Erythroblast (primary cell): ENCODE measurements around the gene TMEM131L.
"Not testable (repeated sequence)": the region's sequence is repeated elsewhere in the genome, so short reads cannot be mapped to it uniquely, and the experiment has no call there.

Experiments
- DNase-seq, 2 experiments: peaks; one replicate each; lab custom pipeline; 2025; lab: John Stamatoyannopoulos, UW
- GATA1 ChIP-seq: IDR thresholded peaks from 2 replicates; pipeline ENCODE4 v1.6.1; 2011; ENCODE audit warnings: low read depth, mild to moderate bottlenecking, control low read depth, low read length, moderate library complexity
- POLR2A ChIP-seq: IDR thresholded peaks from 2 replicates; pipeline ENCODE4 v1.6.1; 2011; ENCODE audit warnings: mild to moderate bottlenecking, low read length

The TMEM131L gene

DNA sequence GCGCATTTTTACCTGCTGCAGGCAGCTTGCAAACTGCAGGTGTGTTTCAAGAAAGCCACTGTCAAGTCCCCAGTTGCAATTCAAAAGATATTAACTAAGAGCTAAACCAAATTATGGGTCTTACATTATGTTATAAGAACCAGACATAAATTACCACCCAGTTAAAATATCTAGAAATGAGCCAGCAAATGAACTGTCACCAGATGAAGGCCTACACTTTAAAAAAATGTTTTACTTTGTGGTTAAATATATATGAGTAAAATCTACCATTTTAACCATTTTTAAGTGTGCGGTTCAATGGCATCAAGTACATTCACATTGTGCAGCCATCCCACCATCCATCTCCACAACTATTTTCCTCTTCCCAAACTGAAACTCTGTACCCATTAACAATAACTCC is 32.0 kb upstream of the TMEM131L start:
- no peak for DNase-seq
- TF ChIP-seq POLR2A (no peak), GATA1 (no peak)

DNA sequence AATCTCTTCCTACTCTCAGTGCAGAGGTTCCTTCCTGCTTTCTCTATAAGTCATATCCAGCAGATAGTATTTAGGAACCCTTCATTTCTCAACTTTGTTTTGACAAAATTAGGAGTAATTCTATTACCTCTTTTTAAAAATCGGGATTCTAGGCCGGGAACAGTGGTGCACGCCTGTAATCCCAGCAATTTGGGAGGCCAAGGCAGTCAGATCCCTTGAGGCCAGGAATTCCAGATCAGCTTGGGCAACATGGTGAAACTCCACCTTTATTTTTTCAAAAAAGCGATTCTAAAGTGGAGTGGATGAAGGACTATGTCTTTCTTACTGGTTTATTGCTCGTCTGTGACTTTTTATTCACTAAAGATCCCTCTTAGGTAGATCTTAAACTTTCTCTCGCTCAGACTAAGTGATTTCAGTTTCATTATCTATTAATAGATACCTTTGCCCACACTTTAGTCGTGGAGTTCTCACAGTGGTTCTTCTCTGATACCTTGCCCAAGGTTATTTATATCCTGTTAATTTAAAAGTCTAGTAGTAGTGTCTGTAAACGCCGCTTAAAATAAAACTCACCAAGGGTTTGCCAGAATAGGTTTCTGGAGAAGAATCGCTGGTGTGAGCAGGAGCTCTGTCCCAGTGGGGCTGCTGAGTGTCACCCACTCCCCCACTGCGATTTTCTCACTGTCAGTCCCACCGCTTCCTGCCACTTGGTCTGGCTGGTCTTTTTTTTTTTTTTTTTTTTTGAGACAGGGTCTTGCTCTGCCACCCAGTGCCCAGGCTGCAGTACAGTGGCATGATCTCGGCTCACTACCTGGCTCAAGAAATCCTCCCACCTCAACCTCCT is 27.0 kb upstream of the TMEM131L start:
- TF ChIP-seq POLR2A, result no peak
- TF ChIP-seq GATA1, result no peak
- DNase-seq, result no peak

DNA sequence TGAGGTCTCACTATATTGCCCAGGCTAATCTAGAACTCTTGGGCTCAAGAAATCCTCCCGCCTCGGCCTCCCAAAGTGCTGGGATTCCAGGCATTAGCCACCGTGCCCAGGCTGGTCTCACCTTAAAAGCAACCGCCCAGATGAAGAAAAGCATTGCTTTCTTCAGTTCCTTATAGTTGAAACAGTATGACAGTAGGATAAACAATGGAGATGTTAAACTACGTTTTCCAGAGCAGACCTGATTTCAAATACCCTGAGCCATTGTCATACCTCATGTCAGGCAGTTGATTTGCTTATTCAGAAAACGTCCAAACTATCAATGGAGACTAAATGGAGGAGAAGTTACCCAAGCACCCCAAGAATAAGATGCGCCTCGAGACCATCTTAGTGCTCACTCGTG is 26.3 kb upstream of the TMEM131L start:
- no peak for DNase-seq
- TF ChIP-seq POLR2A, result no peak
- no peak for TF ChIP-seq GATA1

DNA sequence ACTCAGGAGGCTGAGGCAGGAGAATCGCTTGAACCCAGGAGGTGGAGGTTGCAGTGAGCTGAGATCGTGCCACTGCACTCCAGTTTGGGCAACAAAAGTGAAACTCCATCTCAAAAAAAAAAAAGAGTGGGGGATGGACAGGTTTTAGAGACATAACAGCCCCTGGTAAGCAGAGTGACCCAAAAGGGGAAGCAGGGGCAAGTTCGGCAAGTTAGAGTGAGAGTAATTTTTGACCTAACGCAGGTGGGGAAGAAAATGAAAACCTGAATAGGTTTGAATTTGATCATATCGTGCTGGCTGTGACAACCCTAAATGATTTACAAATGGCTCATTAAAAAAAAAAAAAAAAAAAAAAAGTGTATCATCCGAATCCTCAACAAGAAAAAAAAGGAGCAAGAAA is 25.7 kb upstream of the TMEM131L start:
- no peak for TF ChIP-seq GATA1
- no peak for TF ChIP-seq POLR2A
- DNase-seq, result no peak

DNA sequence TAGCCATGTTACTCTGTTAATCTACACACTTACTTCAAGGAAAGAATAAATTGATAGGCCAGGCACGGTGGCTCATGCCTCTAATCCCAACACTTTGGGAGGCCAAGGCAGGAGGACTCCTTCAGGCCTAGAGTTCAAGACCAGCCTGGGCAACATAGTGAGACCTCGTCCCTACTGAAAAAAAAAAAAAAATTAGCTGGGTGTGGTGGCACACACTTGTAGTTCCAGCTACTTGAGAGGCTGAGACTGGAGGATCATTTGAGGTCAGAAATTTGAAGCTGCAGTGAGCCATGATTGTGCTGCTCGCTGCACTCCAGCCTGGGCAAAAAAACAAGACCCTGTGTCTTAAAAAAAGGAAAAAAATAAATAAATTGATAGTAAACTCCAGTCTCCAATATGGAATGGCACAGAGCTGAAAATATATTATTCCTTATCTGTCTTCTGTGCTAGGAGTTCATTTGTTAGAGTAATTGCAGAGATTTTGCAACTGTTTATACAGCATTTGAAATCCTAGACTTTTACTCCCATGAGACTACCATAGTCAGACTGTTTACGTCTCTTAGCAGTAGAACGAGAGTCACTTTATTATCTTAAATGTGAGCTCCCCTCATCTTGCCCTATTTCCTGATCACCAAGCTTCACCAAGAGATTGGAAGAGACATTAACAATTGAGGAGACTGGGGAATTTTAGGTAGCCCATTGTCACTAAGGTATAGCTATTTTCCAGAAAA is 18.8 kb upstream of the TMEM131L start:
- DNase-seq, result no peak
- TF ChIP-seq GATA1, result no peak
- no peak for TF ChIP-seq POLR2A

DNA sequence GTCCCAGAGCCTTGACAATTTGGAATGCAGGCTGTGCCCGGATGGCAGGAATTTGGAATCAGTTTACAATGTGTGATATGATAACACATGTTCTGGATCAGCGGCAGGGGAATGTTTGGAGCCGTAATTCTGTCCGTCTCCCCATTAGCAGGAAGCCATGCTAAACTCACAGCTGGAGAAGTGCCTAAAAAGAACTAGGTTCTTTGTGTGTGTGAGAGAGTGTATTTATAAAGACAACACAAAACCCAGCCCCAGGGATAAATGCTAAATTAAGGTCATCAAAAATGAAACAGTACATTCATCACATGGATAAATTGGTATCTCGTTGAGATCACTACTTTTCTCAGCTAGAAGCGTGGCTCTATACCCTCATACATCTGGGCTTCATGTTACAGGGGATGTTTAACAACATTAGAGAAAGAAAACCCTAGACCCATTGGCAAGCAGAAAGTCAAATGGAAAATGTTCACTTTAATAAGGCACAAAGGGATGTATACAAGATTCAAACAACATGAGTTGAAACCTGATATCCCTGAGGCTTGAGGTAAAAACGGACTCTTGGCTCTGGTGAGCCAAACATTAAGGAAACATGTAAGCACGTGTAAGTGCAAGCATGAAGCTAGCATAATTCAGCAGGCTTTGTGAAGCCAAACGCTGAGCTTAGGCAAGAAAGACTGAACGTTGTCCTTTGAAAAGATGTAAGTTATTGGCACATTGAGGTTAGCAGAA is 18.0 kb upstream of the TMEM131L start:
- TF ChIP-seq POLR2A (no peak), GATA1 (no peak)
- DNase-seq, result no peak

DNA sequence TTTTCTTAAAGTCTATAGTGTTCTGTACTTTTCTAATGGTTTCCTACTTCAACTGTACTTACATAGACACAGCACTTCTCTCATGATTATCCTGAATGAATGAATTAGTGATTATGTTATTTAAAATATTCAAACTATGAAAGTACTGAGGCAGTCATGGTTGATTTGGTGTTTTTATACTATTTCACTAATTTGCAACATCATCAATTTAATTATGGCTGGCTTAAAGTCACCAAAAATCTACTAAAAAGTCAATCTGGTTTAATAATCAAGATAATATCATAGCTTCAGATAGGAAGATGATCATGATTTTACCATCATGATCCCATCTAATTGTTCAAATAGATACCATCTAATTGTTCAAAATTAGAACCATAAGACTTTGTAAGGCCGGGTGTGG is 16.8 kb upstream of the TMEM131L start:
- TF ChIP-seq GATA1 (no peak), POLR2A (no peak)
- DNase-seq, result no peak

DNA sequence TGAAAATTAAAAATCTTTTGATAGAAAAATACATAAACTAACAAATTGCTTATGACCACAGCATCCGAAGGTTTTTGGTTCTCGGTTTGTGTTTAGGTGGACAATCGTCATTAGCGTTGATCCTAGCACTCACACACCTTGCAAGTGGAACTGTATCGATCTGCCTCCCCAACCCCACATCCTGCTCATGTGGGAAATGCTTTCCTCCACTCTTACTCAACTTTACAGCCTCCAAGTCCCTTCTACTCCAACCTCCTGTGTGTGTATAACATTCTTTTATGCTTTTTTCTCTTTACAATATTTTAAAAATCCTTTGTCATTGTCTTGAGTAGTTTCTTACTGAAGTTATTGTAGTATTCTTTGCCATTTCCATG is 15.6 kb upstream of the TMEM131L start:
- no peak for DNase-seq

DNA sequence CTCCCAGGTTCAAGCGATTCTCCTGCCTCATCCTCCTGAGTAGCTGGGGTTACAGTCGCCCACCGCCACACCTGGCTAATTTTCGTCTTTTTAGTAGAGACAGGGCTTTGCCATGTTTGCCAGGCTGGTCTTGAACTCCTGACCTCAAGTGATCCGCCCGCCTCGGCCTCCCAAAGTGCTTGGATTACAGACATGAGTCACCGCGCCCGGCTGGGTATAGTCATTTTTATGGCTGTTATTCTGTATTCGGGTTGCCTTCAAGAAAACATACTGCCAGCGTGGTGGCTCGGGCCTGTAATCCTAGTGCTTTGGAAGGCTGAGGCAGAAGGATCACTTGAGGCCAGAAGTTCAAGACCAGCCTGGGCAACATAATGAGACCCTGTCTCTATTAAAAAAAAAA is 15.0 kb upstream of the TMEM131L start:
- not testable (repeated sequence) for DNase-seq

More for the DNA sequence above, 15.6 kb upstream of the TMEM131L start:
- TF ChIP-seq POLR2A, result no peak
- TF ChIP-seq GATA1, result no peak

DNA sequence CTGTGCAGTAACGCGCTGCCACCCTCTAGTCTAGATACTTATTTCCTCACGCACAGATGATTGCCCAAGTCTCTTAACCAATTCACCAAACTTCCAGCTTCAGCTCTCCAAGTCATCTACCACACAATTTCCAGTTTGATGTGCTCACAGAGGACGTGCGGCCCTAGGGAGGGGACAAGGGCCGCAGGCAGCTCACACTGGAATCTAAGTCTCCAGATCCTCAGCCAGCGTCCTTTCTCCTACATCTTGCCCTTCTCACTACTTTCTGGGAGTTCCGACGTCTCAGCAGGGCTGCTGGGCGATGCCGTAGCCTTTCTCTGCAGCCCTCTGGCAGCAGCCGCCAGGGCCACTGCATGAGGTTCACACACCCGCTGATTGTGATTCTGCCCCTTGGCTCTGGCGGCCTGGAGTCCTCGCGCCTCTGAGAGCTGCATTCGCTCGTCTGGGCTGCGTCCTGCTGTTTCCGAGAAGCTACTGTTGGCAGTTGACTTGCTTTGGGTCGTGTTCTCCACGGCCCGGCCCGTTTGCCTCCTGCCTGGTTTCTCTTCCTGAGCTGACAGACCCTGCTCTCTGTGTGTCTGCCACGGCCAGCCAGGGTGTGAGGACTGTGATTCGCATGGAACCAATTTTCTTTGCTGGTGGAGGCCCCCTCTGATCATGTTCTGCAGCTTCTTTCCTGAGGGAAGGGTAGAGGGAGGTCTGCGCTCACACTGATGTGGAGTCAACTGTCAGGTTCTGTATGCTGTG is 14.1 kb upstream of the TMEM131L start:
- DNase-seq, result no peak
- no peak for TF ChIP-seq GATA1

DNA sequence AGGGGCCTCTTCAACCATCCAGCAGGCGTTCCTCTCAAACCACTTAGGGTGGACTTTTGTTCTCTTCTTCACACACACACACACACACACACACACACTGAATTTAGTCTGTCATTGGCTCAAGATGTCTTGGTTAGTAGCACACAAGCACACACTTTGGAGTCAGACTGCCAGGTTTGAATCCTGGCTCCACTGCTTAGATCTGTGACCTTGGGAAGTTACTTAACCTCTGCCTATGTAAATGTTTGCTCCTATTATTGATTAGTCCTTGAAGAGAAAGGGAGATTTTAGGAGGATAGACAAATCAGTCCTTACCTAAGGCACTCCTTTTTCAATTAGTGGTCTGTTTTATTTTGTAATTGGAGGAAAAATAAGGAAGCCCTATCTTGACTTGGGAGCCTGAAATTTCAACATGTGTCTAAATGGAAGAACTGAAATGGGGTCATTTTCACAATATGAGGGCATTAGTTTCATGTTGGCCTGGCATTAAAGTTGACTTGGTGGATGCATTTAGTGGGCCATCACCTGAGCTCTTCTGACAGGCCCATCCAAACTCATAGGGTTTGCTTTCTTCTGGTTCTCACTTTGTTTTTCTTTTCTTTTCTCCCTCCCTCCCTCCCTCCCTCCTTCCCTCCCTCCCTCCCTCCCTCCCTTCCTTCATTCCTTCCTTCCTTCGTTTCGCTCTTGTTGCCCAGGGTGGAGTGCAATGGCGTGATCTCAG is 13.3 kb upstream of the TMEM131L start:
- TF ChIP-seq GATA1 (no peak), POLR2A (no peak)
- no peak for DNase-seq

DNA sequence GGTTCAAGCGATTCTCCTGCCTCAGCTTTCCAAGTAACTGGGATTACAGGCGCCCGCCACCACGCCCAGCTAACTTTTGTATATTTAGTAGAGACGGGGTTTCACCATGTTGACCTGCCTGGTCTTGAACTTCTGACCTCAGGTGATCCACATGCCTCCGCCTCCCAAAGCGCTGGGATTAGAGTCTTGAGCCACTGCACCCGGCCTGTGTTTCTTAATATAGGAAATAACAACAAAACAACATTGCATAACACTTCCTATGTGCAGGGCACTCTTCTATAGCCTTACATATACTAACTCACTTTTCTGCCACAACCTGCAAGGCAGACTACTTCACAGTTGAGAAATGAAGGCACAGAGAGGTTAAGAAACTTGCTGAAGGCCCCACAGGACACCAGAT is 12.8 kb upstream of the TMEM131L start:
- TF ChIP-seq GATA1 (no peak), POLR2A (no peak)
- no peak for DNase-seq

DNA sequence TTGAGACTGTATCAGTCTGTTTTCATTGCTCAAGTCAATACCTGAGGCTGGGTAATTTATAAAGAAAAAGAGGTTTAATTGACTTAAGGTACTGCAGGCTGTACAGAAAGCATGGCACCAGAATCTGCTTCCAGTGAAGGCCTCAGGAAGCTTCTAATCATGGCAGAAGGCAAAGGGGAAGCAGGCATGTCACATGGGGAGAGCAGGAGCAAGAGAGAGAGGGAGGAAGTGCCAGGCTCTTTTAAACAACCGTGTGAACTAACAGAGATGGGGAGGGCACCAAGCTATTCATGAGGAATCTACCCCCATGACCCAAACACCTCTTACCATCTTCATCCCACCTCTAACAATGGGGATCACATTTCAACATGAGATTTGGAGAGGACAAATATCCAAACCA is 7.2 kb upstream of the TMEM131L start:
- TF ChIP-seq POLR2A (no peak), GATA1 (no peak)
- no peak for DNase-seq

DNA sequence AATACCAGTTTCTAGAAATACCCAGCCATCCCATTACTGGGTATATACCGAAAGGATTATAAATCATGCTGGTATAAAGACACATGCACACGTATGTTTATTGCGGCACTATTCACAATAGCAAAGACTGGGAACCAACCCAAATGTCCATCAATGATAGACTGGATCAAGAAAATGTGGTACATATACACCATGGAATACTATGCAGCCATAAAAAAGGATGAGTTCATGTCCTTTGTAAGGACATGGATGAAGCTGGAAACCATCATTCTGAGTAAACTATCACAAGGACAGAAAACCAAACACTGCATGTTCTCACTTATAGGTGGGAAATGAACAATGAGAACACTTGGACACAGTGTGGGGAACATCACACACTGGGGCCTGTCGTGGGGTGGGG is 4.6 kb upstream of the TMEM131L start:
- DNase-seq, result not testable (repeated sequence)
